Lung (tissue), 12 donors: ENCODE measurements around the gene IQGAP2. TPM values are rescaled to one million over a fixed set of nuclear protein-coding genes. Genes with fewer than 3 reads are reported as not detected.

Experiments
- ATAC-seq: fragments of 200-7000 bp; cut with Tn5 transposase; one replicate; pipeline ENCODE4 v1.9.1; 2020; ENCODE audit warnings: moderate number of reproducible peaks; ENCODE audit not compliant: insufficient read depth, low FRiP score
- DNase-seq, 3 donors: peaks; one replicate each; pipeline ENCODE4 v3.0.0-alpha.2; 2013 to 2017
- H3K27ac ChIP-seq, 2 donors: one replicate each; pipeline ENCODE4 v1.5.1; 2013; ENCODE audit warnings: mild to moderate bottlenecking in 2 of 2, moderate library complexity in 2 of 2, control low read depth in 1 of 2, inconsistent platforms in 1 of 2, low read depth in 1 of 2, low read length in 1 of 2
- H3K27me3 ChIP-seq, 3 donors: one replicate each; pipeline ENCODE4 v1.5.1; 2013; ENCODE audit warnings: low read length in 2 of 3; ENCODE audit not compliant: control insufficient read depth in 3 of 3, insufficient read depth in 3 of 3
- H3K36me3 ChIP-seq, 4 donors: one replicate each; pipeline ENCODE4 v1.5.1; 2013; ENCODE audit warnings: low read length in 4 of 4, mild to moderate bottlenecking in 1 of 4, moderate library complexity in 1 of 4; ENCODE audit not compliant: control insufficient read depth in 4 of 4, insufficient read depth in 4 of 4
- H3K4me1 ChIP-seq, 5 donors: one replicate each; pipeline ENCODE4 v1.5.1; 2013; ENCODE audit warnings: low read length in 5 of 5, mild to moderate bottlenecking in 2 of 5, moderate library complexity in 1 of 5; ENCODE audit not compliant: control insufficient read depth in 5 of 5, insufficient read depth in 5 of 5
- H3K4me3 ChIP-seq: one replicate; pipeline ENCODE4 v1.5.1; 2013; ENCODE audit warnings: mild to moderate bottlenecking, control low read depth, moderate library complexity
- H3K9ac ChIP-seq, 2 donors: one replicate each; pipeline ENCODE4 v1.5.1; 2013; ENCODE audit warnings: low read length in 2 of 2, control low read depth in 1 of 2; ENCODE audit not compliant: insufficient read depth in 1 of 2
- H3K9me3 ChIP-seq, 4 donors: one replicate each; pipeline ENCODE4 v1.5.1; 2013; ENCODE audit warnings: low read length in 3 of 4, mild to moderate bottlenecking in 1 of 4, moderate library complexity in 1 of 4; ENCODE audit not compliant: control insufficient read depth in 4 of 4, insufficient read depth in 3 of 4
- WGBS, 2 donors: extraction: QIAGEN DNeasy Blood & Tissue Kit; methylation state at CpG; one replicate each; pipeline ENCODE4 v1.1.7; 2013; 5-methylcytosine and 5-hydroxymethylcytosine counted together
- polyA plus RNA-seq, 2 donors: library from polyadenylated mRNA; stranded (reverse); fragments of 200-250 nt; gene quantifications; one replicate each; pipeline ENCODE4 v1.2.1, GENCODE V29; 2013
- total RNA-seq, 2 donors: library from RNA; depleted of rRNA in 1 of 2; stranded (reverse); fragments of >200 nt in 1 of 2; gene quantifications; one replicate each; pipeline ENCODE4 v1.2.1, GENCODE V29; 2014 to 2021
- TF ChIP-seq, protein P1 (sequence below): IDR thresholded peaks from 2 replicates; pipeline ENCODE4 v1.5.1; 2012; ENCODE audit warnings: mild to moderate bottlenecking; ENCODE audit errors: control extremely low read depth, extremely low read depth
- donor health status: control.
- donor health status: control.
- donor health status: Bipolar disorder and iron deficiency.
- donor health status: healthy.
- donor health status: DM: yes; HTN: yes; CAD: no.

The IQGAP2 gene
- total and polyA plus RNA-seq, 4 donors = 6.0 to 33.6 (median 13.7) TPM

DNA sequence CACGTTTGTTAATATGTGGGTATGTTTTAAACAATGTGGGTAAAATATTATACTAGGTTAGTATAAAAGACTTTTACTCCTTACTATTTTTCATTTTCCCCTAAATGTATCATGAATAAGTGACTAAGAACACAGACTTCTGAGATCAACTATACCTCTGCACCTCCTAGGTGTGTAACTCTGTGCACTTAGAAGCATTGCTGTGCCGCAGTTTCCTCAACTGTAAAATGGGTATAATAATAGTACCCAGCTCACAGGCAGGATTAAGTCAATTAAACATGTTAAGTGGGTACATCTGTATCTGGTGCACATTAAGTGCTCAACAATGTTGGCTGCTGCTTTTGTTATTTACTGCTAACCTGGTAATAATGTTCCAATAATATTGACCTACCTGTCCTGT lies 291.2 kb downstream of the IQGAP2 start:
- no peaks in the 10 kb centered on the region for H3K9me3 ChIP-seq
- 49 to 50% methylated on average over 2 of the region's 2 CpGs for WGBS, 2 donors

DNA sequence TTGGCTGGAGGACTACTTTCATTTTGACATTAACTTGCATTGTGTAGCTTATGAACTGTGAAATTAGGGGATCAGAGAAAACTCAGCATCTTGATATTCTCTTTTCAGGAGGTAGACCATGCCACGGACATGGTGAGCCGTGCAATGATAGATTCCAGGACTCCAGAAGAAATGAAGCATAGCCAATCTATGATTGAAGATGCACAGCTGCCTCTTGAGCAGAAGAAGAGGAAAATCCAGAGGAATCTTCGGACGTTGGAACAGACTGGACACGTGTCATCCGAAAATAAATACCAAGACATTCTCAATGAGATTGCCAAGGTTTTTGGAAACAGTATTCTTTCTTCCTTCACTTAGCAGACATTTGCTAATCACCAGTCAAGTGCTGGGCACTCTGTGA lies 292.3 kb downstream of the IQGAP2 start:
- Histone ChIP-seq H3K36me3 (no peaks in the 10 kb centered on the region), H3K4me3 (no peak overlapping the region), H3K9ac (no peak overlapping the region), H3K27ac (no peak overlapping the region), H3K27me3 (no peaks in the 10 kb centered on the region), H3K4me1 (peaks cover 0 to 15% (median 2%) of the 10 kb centered on the region in 5 donors), H3K9me3 (no peaks in the 10 kb centered on the region)
- WGBS, 2 donors = 92 to 93% methylated on average over 6 of the region's 6 CpGs
- TF ChIP-seq, protein P1, sequence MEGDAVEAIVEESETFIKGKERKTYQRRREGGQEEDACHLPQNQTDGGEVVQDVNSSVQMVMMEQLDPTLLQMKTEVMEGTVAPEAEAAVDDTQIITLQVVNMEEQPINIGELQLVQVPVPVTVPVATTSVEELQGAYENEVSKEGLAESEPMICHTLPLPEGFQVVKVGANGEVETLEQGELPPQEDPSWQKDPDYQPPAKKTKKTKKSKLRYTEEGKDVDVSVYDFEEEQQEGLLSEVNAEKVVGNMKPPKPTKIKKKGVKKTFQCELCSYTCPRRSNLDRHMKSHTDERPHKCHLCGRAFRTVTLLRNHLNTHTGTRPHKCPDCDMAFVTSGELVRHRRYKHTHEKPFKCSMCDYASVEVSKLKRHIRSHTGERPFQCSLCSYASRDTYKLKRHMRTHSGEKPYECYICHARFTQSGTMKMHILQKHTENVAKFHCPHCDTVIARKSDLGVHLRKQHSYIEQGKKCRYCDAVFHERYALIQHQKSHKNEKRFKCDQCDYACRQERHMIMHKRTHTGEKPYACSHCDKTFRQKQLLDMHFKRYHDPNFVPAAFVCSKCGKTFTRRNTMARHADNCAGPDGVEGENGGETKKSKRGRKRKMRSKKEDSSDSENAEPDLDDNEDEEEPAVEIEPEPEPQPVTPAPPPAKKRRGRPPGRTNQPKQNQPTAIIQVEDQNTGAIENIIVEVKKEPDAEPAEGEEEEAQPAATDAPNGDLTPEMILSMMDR = no peak
- DNase-seq = no peak
- ATAC-seq = no peak

More for the DNA sequence above, 291.2 kb downstream of the IQGAP2 start:
- Histone ChIP-seq H3K27me3 (no peaks in the 10 kb centered on the region), H3K36me3 (no peaks in the 10 kb centered on the region), H3K9ac (no peak overlapping the region), H3K27ac (no peak overlapping the region), H3K4me3 (no peak overlapping the region), H3K4me1 (peaks cover 0 to 15% (median 4%) of the 10 kb centered on the region in 5 donors)
- DNase-seq (no peak), ATAC-seq (no peak)
- TF ChIP-seq, protein P1 = no peak

DNA sequence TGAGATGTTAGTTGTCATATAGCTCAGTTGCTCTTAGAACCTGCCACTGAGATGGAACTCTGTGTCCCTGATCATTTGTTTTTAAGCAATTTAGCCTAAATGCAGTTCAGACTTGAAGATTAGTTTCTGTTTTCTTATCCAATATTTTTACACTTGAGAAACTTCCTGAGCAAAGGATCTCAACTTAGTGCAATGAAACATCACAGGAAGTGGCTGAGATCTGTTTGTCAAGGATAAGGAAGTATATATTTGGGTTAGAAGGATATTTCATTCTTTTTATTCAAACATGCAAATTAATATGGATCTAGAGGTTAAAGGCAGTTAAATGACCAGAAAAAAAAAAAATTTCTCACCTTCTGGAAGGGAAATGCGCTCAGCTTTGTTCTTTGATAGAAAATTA lies 293.2 kb downstream of the IQGAP2 start:
- TF ChIP-seq, protein P1 = no peak
- no peak overlapping the region for H3K27ac ChIP-seq
- H3K27me3 ChIP-seq = no peaks in the 10 kb centered on the region
- no peak overlapping the region for H3K4me3 ChIP-seq
- H3K4me1 ChIP-seq = peaks cover 0 to 8% (median under 1%) of the 10 kb centered on the region in 5 donors
- no peak overlapping the region for H3K9ac ChIP-seq
- no peaks in the 10 kb centered on the region for H3K9me3 ChIP-seq
- peaks cover 0 to 3% (median 2%) of the 10 kb centered on the region in 4 donors for H3K36me3 ChIP-seq
- DNase-seq (no peak), ATAC-seq (no peak)
- WGBS, 2 donors = 49 to 61% methylated on average over 1 of the region's 1 CpG

DNA sequence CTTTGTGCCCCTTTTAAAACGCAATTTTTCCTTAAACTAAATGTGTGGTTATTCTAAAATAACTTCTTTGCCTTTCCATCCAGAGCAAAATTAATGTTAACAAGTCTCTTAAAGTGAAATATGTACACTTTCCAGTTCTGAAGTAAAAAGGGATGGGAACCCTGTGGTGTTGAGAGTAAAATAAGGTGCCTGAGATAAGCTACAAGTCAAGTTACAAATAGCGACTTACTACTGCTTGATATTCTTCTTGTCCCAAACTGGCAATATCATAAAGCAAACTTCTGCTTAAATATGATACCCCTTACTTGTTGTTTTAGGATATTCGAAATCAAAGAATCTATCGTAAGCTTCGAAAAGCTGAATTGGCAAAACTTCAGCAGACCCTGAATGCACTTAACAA lies 294.6 kb downstream of the IQGAP2 start:
- H3K4me3 ChIP-seq = no peak overlapping the region
- H3K9ac ChIP-seq = no peak overlapping the region
- WGBS, 2 donors = 94 to 97% methylated on average over 5 of the region's 5 CpGs
- H3K36me3 ChIP-seq = peaks cover 0 to 5% (median 2%) of the 10 kb centered on the region in 4 donors
- ATAC-seq = no peak
- H3K9me3 ChIP-seq = no peaks in the 10 kb centered on the region
- H3K27me3 ChIP-seq = no peaks in the 10 kb centered on the region
- no peaks in the 10 kb centered on the region for H3K4me1 ChIP-seq
- H3K27ac ChIP-seq = no peak overlapping the region
- no peak for DNase-seq
- TF ChIP-seq, protein P1 = no peak
